Skeletal muscle cell (primary cell): ENCODE data around the gene CYP2J2.
"Not testable (repeated sequence)": the region's sequence is repeated elsewhere in the genome, so short reads cannot be mapped to it uniquely, and the experiment has no call there.

Experiments
- DNase-seq: peaks from one replicate; pipeline ENCODE4 v3.0.0-alpha.2; 2010; ENCODE audit warnings: low read depth
- H3K4me3 ChIP-seq: 2 replicates; pipeline ENCODE4 v1.5.1; 2011; ENCODE audit warnings: low read depth, mild to moderate bottlenecking, control low read depth, low read length, moderate library complexity

Gene CYP2J2

DNA sequence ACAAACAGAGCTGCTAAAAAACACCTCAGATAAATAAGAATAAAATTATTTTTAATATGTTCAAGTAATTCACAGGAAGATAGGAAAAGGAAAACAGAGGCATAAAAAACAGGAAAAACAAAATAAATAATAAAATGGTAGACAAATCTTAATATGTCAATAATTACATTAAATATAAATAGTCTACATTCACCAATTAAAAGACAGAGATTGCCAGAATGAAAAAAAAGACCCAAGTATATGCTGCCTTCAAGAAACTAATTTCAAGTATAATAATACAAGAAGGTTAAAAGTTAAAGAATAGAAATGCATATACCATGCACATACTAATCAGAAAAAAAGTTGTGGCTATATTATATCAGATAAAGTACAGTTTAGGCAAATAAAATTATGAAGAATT lies 1.9 kb downstream of the CYP2J2 start:
- no peak overlapping the region for H3K4me3 ChIP-seq
- no peak for DNase-seq

GRCh38 chr1:59921258-59921899 lies 5.2 kb downstream of the CYP2J2 start:
- not testable (repeated sequence) for DNase-seq, H3K4me3 ChIP-seq

DNA sequence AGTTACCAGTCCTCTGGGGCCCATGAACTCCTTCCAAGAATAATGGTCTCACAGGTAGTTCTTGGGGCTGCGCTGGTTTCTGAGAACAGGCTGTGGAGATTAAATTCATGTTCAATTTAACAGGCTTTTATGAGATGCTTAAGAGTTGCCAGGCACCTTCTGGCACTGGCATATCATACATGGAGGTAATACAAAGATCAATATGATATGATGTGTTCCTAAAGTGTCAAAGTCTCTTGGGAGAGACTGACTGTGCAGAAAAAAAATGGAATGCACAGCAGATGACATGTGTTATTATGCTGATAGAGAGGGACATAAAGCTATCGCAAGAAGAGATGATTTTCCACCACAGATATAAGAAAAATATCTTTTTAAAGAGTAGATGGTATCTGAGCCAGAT lies 6.8 kb downstream of the CYP2J2 start:
- no peak overlapping the region for H3K4me3 ChIP-seq
- DNase-seq = no peak

DNA sequence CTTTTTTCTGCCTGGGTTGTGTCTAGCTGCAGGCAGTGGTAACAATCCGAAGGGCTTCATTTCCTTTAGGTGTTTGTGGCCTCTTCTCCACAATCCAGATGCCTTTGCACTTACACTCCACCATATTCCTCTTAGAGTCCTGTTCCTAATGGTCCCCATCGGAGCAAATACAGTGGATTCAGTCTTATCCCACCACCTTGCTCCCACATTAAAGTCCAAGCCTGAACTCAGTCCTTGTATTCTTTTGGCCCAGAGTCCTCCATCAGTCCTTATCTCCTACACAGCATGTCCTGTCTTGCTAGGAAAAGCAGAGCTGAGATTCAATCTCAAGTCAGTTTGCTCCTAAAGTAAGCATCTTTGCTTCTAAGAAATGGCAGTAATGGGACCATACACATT lies 8.8 kb downstream of the CYP2J2 start:
- H3K4me3 ChIP-seq = no peak overlapping the region
- no peak for DNase-seq

DNA sequence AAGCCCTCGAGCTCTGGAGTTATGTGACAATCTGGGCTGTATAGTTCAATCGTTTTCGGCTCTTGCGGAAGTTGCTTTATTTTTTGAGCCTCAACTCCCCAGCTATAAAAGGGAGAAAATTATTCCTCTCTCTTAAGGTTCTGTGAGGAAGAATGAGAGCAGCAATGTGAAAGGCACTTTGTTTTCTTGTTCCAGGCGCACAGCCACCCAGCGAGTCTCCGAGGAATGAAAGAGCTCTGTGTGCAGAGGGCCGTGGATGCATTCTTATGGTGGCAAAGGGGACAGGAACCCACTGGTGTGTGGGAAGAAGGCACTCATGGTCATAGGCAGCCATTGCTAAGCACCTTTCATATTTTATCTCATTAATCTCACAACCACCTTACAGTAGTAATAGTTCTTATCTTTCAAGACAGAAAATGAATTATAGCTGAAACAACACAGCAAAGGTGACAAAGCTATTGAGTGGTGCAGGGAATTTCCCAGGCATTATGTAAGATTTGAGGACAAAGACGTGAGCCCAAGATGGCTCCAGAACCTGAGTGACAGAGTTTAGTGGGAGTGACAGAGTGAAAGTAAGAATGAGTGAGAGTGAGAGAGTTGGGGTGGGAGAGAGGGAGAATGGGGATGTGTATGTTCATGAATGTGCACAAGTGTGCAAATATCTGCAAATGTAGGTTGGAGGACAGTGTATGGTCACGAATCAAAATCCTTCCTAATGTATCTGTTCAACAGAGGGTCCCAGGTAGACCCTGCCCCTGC lies 9.4 kb downstream of the CYP2J2 start:
- no peak for DNase-seq
- no peak overlapping the region for H3K4me3 ChIP-seq

GRCh38 chr1:59915516-59915915 lies 11.1 kb downstream of the CYP2J2 start:
- DNase-seq = no peak
- no peak overlapping the region for H3K4me3 ChIP-seq

GRCh38 chr1:59914791-59915286 lies 11.7 kb downstream of the CYP2J2 start:
- DNase-seq, H3K4me3 ChIP-seq: not testable (repeated sequence)

- DNase-seq = no peak
- H3K4me3 ChIP-seq = no peak overlapping the region
Observed at GRCh38 chr1:59908682-59909081, 17.9 kb downstream of the CYP2J2 start.

GRCh38 chr1:59908084-59908483 lies 18.5 kb downstream of the CYP2J2 start:
- H3K4me3 ChIP-seq = no peak overlapping the region
- no peak for DNase-seq

DNA sequence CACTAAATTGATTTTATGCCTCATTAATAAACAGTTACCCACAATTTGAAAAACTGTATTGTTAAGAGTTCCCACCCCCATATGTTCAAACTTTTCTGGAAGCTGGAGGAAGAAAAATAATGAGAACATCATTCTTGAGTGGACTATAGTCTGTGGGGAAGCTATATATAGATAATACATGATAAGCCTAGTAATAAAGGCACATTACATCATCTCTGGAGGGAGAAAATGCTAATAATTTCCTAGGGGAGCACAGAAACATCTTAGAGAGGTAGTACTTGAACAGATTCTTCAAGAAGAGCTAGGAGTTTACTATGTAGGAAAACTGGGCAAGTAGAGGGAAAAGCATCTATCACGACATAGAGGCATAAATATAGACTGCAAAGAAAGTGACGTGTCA lies 19.6 kb downstream of the CYP2J2 start:
- DNase-seq = no peak
- H3K4me3 ChIP-seq = no peak overlapping the region

DNA sequence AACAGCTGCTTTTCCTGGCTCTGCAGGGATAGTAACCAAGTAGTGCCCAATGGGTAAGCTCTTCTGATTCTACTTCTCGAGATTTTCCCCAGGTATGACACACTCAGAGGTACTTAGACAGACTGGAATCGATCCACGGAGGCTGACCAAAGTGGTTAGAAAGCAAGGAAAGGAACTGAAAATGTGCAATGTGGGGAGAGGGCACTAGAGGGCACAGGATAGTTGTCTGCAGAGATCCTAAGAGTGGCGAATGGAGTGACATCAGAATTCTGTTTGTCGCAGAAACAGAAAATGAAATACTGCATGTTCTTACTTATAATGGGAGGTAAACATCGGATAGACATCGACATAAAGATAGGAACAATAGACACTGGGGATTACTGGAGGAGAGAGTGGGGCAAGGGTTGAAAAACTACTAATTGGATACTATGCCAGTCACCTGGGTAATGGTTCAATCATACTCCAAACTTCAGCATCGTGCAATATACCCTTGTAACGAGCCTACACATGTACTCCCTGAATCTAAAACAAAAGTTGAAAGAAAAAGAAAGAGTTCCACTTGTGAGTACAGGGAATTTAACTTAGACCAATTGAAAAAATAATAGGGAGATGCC lies 23.3 kb downstream of the CYP2J2 start:
- DNase-seq = no peak
- H3K4me3 ChIP-seq = no peak overlapping the region

DNA sequence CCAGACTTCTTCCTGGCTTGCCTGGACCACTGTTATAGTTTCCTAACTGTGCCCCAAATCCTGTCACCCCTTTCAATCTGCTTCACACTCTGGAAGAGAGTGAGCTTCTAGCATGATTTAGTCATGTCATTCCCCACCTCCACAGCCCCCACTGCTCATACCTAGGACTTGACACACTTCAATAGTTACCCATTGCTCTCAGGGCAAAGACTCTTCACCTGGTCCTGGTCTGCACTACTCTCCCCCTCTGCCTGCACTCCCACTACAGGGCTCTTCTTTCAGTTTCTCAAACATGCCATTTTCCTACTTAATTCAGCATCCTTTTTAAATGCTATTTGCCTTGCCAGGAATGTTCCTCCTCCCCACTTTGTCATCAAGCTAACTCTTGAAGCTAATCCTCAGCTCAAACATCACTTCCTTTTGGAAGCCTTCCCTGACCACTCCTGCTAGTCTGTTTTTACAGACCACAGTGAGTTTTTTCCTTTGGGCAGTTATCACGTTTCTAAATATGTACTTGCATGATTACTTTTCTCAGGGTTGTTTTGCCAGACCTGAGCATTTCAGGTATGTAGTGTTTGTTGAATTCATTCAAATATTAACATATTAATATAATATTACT lies 24.7 kb downstream of the CYP2J2 start:
- no peak for DNase-seq
- H3K4me3 ChIP-seq = no peak overlapping the region

- H3K4me3 ChIP-seq = no peak overlapping the region
- DNase-seq = no peak
Observed at GRCh38 chr1:59900640-59901039, 25.9 kb downstream of the CYP2J2 start.

- no peak overlapping the region for H3K4me3 ChIP-seq
- DNase-seq = no peak
Observed at GRCh38 chr1:59898927-59899326, 27.6 kb downstream of the CYP2J2 start.

- no peak for DNase-seq
- H3K4me3 ChIP-seq = no peak overlapping the region
Observed at GRCh38 chr1:59897165-59897564, 29.4 kb downstream of the CYP2J2 start.

GRCh38 chr1:59892841-59893811 lies 33.4 kb downstream of the CYP2J2 start:
- no peak overlapping the region for H3K4me3 ChIP-seq
- no peak for DNase-seq

DNA sequence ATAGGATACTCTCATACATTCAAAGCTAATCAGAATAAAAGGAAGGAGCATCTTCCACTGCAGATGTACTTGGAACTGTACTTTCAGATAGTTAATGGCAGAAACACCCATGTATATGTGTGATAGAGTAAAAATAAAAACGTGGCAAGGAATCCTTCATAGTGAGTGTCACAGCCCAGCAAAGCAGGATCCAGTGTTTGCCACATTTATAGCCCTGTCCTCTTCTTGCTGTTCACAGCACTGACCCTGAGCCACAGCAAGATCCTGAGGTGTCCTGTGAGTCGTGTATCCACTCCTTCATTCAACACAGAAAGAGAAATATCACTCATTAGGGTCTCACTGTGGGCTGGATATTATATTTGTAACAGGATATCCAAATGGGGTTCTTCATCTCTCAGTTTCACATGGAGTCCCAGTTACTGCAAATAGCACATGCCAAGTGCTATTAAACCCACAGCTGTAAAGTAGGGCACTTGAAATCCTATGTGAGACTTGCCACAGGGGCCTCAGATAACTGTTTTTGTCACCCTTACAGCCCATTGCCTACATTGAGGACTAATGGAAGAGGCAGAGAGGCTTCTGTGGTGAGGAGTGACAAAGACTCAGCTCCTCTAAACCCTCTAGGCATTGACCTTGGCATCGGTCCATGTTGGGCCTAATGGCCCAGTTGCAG lies 41.3 kb downstream of the CYP2J2 start:
- no peak for DNase-seq
- H3K4me3 ChIP-seq = no peak overlapping the region

DNA sequence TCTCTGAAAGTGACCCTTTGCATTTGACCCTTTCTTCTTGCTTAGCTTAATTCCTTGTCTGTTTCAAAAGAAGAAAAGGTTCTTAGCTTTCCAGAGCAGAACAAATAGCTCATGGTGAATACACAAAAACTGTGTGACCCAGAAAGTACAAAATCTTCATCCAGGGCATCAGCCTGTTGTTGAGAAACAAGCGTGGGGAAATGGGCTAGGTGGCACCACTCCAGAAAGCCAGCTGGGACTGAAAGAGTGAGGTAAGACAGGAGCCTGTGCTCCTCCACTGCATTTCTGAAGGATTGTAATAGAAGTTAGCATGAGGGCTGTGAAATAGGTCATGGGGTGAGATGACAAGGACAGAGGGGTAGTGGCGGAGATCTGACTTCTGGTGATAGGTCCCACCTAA lies 45.8 kb downstream of the CYP2J2 start:
- no peak for DNase-seq
- H3K4me3 ChIP-seq = no peak overlapping the region
